COLO668 (cell line): ENCODE data around the gene DPPA4.

ENCODE experiments used
- DNase-seq: peaks from one replicate; lab custom pipeline; 2025; ENCODE audit not compliant: unreplicated experiment; lab: John Stamatoyannopoulos, UW

The DPPA4 gene

GRCh38 chr3:109339197-109339596, 1.9 kb upstream of the DPPA4 start:
- no peak for DNase-seq

GRCh38 chr3:109338322-109338721, 976 bp upstream of the DPPA4 start:
- no peak for DNase-seq

DNA sequence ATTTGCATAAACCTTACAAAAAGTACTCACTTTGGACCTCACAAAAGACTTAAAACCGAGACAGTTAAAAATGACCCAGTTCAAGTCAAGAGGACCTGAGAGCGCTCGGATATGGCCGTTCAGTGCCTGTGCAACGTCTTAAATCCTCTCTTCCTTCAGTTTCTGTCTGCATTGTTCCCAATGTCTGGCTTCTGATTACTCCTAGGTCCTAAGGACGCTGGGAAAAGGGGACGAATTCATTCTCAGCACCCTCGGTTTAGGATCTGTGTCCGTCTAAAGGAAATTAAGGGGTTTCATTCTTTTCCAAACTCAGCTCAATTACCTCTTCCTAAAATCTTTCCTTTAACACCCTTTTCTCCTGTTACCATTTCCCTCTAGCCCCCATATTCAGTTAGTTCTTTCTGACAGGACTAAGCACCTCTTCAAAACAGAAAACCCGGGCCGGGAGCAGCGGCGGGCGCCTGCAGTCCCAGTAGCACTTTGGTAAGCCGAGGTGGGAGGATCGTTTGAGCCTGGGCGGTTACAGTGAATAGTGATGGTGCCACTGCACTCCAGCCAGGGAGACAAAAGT, 970 bp downstream of the DPPA4 start:
- DNase-seq = no peak

DNA sequence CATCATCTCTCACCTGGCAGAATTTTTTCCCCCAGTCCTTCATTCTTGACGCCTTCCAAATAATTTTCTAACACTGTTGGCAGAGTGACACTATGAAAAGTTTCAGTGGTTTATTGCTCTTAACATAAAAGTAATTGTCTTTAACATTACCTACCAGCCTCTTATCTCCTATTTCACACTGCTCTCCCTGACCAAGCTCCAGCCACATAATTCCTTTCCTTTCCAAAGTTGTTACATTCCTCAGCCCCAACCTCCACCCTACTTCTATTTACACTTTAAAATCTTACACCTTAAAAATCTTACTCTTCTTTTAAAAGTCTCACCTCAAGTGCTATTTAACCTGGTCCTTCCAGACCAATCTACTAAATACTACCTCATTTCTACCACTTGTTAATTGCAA, 2.8 kb downstream of the DPPA4 start:
- DNase-seq = no peak

GRCh38 chr3:109331692-109332091, 5.7 kb downstream of the DPPA4 start:
- no peak for DNase-seq

DNA sequence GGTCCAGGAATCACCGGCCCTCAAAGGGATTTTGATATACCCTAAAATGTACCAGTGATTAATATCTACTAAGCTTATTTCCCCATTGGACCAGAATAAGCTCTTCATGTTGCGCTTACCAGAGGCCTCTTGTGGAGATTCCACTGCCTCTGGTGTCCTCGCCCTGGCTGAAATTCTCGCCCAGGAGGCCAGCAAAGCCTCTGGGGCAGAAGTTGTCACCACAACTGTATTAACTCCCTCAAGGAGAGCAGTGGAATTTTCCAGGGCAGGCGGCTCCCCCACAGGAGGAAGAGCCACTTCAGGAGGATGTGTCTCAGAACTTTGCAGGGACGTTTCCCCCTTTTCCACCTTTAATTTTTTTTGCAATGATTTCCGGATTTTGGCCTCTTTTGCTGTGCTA, 6.9 kb downstream of the DPPA4 start:
- no peak for DNase-seq

- no peak for DNase-seq
Observed at GRCh38 chr3:109328202-109328601, 9.1 kb downstream of the DPPA4 start.

- no peak for DNase-seq
Observed at GRCh38 chr3:109325657-109326056, 11.7 kb downstream of the DPPA4 start.

DNA sequence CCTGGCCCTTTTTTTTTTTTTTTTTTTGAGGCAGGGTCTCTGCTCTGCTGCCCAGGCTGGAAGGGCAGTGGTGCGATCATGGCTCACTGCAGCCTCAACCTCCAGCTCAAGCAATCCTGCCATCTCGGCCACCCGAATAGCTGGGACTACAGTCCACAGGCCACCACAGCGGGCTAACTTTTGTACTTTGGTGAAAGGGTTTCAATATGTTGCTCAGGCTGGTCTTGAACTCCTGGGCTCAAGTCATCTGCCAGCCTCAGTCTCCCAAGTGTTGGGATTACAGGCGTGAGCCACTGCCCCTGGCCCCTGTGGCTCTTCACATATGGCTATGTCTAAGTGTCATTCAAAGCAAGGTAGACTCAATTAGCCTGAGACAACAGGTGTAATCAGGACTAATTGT, 12.2 kb downstream of the DPPA4 start:
- no peak for DNase-seq

DNA sequence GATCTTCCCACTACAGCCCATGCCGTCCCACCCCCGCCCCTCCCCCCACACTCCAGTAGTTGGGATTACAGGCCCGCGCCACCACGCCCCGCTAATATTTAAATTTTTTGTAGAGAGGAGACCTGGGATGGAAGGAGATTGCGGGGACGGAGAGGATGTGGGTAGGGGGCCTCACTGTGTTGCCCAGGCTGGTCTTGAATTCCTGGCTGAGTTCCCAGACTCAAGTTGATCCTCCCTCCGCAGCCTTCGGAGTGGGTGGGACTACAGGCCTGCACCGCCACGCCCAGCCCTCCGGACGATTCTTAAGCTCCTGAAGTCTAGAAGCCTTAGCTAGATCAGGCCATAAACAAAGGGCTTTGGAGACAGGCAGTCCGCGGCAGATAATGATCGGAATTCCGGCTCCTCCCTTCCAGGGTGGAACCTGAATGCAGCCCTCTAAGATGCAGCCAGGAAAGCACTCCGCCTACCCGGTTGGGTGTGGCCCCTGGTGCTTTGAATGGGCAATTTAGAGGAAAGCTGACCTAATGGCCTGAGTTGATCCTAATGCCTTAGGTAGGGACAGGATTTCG, 21.1 kb downstream of the DPPA4 start, which contains the start of gene DPPA2:
Gene DPPA2 (minus strand): TSS at position 356 of the 569 bp plus-strand sequence. CDS start 1,975 bp downstream, outside the sequence.
- no peak for DNase-seq

- no peak for DNase-seq
Observed at GRCh38 chr3:109313061-109313460, 24.3 kb downstream of the DPPA4 start.

- no peak for DNase-seq
Observed at GRCh38 chr3:109297496-109297895, 39.9 kb downstream of the DPPA4 start.

GRCh38 chr3:109284071-109284470, 53.3 kb downstream of the DPPA4 start:
- DNase-seq = no peak

- DNase-seq = no peak
Observed at GRCh38 chr3:109278546-109278945, 58.8 kb downstream of the DPPA4 start.

DNA sequence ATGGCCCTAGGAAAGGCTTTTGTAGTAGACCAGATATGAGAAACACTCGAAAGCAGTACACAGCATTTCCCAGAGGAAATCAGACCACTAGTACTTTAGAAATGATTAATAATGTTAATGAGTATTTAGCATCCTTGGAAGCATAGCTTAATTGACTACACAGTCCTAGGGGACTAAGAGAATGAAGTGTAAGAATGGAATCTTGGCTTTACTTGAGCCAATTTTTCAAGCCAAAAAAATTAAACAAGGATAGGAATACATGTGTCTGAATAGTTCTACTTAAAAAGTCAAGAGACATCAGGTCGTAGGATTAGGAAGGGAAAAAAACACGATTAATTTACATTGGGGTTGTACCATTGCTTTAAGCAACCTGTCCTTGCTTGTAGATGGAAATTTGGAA, 59.2 kb downstream of the DPPA4 start:
- no peak for DNase-seq
